HepG2 (cell line): ENCODE data around the gene GPRIN1.

Experiments used
- CREB1 ChIP-seq, 2 experiments: fragments of 450-650 bp in 1 of 2; IDR thresholded peaks; 2 replicates each; pipeline ENCODE4 v1.6.1; 2016 to 2017; ENCODE audit warnings: control low read depth in 1 of 2, mild to moderate bottlenecking in 1 of 2, missing compliant biosample characterization in 1 of 2, missing genetic modification characterization in 1 of 2
- EED ChIP-seq: sonication (generic); formaldehyde crosslinking; IDR thresholded peaks from 2 replicates; pipeline ENCODE4 v1.5.0; 2020; ENCODE audit warnings: mild to moderate bottlenecking, missing genetic modification reagents
- KDM6A ChIP-seq: IDR thresholded peaks from 2 replicates; pipeline ENCODE4 v1.6.1; 2016; ENCODE audit warnings: low read depth
- POLR2AphosphoS5 ChIP-seq: IDR thresholded peaks from 2 replicates; pipeline ENCODE4 v1.6.1; 2012; ENCODE audit warnings: low read depth, low read length
- RERE ChIP-seq: IDR thresholded peaks from 2 replicates; pipeline ENCODE4 v1.6.1; 2016; ENCODE audit warnings: low read depth, missing genetic modification reagents, missing compliant biosample characterization
- ZNF274 ChIP-seq: sonication (generic); formaldehyde crosslinking; IDR thresholded peaks from 2 replicates; pipeline ENCODE4 v1.5.1; 2020; ENCODE audit warnings: mild to moderate bottlenecking, missing genetic modification reagents
- ZNF660 ChIP-seq: sonication (generic); formaldehyde crosslinking; IDR thresholded peaks from 2 replicates; pipeline ENCODE4 v1.5.1; 2020; ENCODE audit warnings: mild to moderate bottlenecking, low read depth, missing genetic modification reagents, borderline replicate concordance

GRCh38 chr5:176659512-176659839, 49.5 kb upstream of the GPRIN1 start:
- TF ChIP-seq ZNF660 (CRISPR knock-in tag) (no peak), EED (CRISPR knock-in tag) (no peak), ZNF274 (CRISPR knock-in tag) (no peak), CREB1 (IDR thresholded peaks at IDR 0.05) (no peak), CREB1 (CRISPR knock-in tag; IDR thresholded peaks at IDR 0.05) (no peak), RERE (CRISPR knock-in tag) (no peak), POLR2AphosphoS5 (no peak), KDM6A (CRISPR knock-in tag) (no peak)
